Measurements from ENCODE around the gene TNFSF15.

DNA sequence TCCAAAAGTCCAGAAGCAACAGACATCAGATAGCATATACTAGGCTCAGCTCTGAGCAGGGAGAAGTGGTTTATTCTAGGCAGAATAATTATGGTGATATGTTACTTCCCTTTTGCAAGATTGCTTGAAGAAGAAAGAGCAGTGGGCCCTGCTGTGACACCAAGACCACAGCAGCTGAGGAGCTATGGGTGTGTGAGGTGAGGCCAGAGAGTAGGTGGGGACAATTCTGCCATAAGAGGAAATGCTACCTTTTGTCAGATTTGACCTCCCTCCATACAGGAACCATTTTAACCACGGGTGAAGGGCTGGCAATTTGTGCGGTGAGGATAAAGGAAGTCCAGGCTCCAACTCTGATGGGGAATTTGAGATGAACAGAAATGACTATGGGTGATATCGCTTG is 51.3 kb downstream of the TNFSF15 start:
- TF ChIP-seq CTCF (IDR thresholded peaks at IDR 0.05): no peak
- TF ChIP-seq EP300 (IDR thresholded peaks at IDR 0.05): no peak
- TF ChIP-seq POLR2A (IDR thresholded peaks at IDR 0.05): no peak
